Activated B cell treated with CpG ODN at 0.5 μM for 24 hours (primary cell): Measurements from ENCODE around the gene MALT1. TPM values are rescaled to one million over a fixed set of nuclear protein-coding genes. Genes with fewer than 3 reads are reported as not detected.
"Not testable (repeated sequence)": the region's sequence is repeated elsewhere in the genome, so short reads cannot be mapped to it uniquely, and the experiment has no call there.

Source experiments
- ATAC-seq: fragments of 200-7000 bp; cut with Tn5 transposase; one replicate; pipeline ENCODE4 v1.10.0; 2021; ENCODE audit warnings: low read depth, mild to moderate bottlenecking, moderate library complexity
- CTCF ChIA-PET: fragments of 350-600 bp; sonication (Branson Sonifier 250); formaldehyde crosslinking; loops from one replicate; lab custom pipeline; 2021; ENCODE audit warnings: antibody characterized with exemption; lab: Charles Lee
- POLR2A ChIA-PET: fragments of 350-600 bp; sonication (Branson Sonifier 250); formaldehyde crosslinking; loops from one replicate; lab custom pipeline; 2021; ENCODE audit warnings: antibody characterized with exemption; lab: Charles Lee
- DNase-seq: peaks from one replicate; pipeline ENCODE4 v3.0.0; 2022
- H3K27ac Mint-ChIP-seq: one replicate; pipeline ENCODE4 v1.8.0; 2020; ENCODE audit warnings: mixed read lengths
- H3K27me3 Mint-ChIP-seq: one replicate; pipeline ENCODE4 v1.8.0; 2021; ENCODE audit warnings: mixed read lengths
- H3K36me3 Mint-ChIP-seq: one replicate; pipeline ENCODE4 v1.8.0; 2021; ENCODE audit warnings: low read depth, mixed read lengths
- H3K4me1 Mint-ChIP-seq: one replicate; pipeline ENCODE4 v1.8.0; 2021; ENCODE audit warnings: mixed read lengths
- H3K4me3 Mint-ChIP-seq: one replicate; pipeline ENCODE4 v1.8.0; 2020; ENCODE audit warnings: mild to moderate bottlenecking, mixed read lengths
- H3K9me3 Mint-ChIP-seq: one replicate; pipeline ENCODE4 v1.8.0; 2020; ENCODE audit warnings: mixed read lengths
- intact Hi-C: fragments of 100-400 bp; cut with micrococcal nuclease; formaldehyde crosslinking; loops from one replicate; pipeline ENCODE4 v1.15.1; 2024
- total RNA-seq: library from RNA; stranded (reverse); gene quantifications from 2 replicates; pipeline ENCODE4 v1.2.3, GENCODE V29; 2022
- TF ChIP-seq, protein P1 (sequence below): fragments of 200-600 bp; IDR thresholded peaks from one replicate; pipeline ENCODE4 v1.8.0; 2022; ENCODE audit warnings: antibody characterized with exemption, mild to moderate bottlenecking

The MALT1 gene
- total RNA-seq, 1 donor from 2014 or later, result 75.6 TPM

GRCh38 chr18:58768293-58768974 lies 97.2 kb downstream of the MALT1 start:
- CTCF ChIA-PET, result interaction anchor here (1.0 to 8.5 kb wide), 12 partner anchors 9 to 634 kb away, joined by 3 to 295 read pairs (median 4); no protein-coding TSS in a partner anchor
- TF ChIP-seq, protein P1, sequence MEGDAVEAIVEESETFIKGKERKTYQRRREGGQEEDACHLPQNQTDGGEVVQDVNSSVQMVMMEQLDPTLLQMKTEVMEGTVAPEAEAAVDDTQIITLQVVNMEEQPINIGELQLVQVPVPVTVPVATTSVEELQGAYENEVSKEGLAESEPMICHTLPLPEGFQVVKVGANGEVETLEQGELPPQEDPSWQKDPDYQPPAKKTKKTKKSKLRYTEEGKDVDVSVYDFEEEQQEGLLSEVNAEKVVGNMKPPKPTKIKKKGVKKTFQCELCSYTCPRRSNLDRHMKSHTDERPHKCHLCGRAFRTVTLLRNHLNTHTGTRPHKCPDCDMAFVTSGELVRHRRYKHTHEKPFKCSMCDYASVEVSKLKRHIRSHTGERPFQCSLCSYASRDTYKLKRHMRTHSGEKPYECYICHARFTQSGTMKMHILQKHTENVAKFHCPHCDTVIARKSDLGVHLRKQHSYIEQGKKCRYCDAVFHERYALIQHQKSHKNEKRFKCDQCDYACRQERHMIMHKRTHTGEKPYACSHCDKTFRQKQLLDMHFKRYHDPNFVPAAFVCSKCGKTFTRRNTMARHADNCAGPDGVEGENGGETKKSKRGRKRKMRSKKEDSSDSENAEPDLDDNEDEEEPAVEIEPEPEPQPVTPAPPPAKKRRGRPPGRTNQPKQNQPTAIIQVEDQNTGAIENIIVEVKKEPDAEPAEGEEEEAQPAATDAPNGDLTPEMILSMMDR, result peak; percentile 18
- intact Hi-C loops, result loop anchor here (1.0 to 10.0 kb wide), 4 partner anchors 302 to 811 kb away; no protein-coding TSS in a partner anchor
- H3K4me1 Mint-ChIP-seq, result peaks cover 7% of the 10 kb centered on the region
- POLR2A ChIA-PET, result interaction anchor here (0.5 to 1.0 kb wide), 5 partner anchors 10 to 371 kb away, joined by 3 to 4 read pairs (median 3); partner anchors contain the start of gene SEC11C
- peaks cover 12% of the 10 kb centered on the region for H3K27me3 Mint-ChIP-seq
- ATAC-seq (peak; percentile 83), DNase-seq (peak; percentile 58)
- no peaks in the 10 kb centered on the region for H3K9me3 Mint-ChIP-seq
- no peaks in the 10 kb centered on the region for H3K36me3 Mint-ChIP-seq
- H3K4me3 Mint-ChIP-seq, result peak overlapping the region; percentile 58
- H3K27ac Mint-ChIP-seq, result no peak overlapping the region

DNA sequence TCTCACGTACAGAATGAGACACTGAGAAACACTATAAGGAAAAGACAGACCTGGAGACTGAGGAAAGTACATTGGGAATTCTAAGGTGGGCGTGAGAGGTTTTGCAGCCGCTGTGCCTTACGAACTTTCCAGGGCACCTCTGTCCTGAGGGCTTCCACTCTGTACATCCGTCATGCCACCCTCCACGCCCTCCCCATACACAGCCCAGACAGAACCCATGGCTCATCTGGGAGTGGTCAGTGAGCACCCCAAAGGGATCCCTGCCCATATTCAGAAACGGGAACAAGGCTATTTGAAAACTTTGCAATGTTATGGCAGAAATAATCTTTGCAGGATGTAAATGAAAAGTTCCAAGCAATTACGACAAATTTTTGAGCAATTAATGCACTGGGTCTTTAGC lies 98.1 kb downstream of the MALT1 start:
- TF ChIP-seq, protein P1, result no peak
- ChIA-PET POLR2A (interaction anchor here (0.6 kb wide), 1 partner anchor 111 kb away, joined by 8 read pairs; no protein-coding TSS in a partner anchor), CTCF (interaction anchor here (0.7 to 5.8 kb wide), 8 partner anchors 8 to 633 kb away, joined by 3 to 67 read pairs (median 4); no protein-coding TSS in a partner anchor)
- H3K9me3 Mint-ChIP-seq, result no peaks in the 10 kb centered on the region
- no peak for DNase-seq
- intact Hi-C loops, result loop anchor here (2.0 to 10.0 kb wide), 3 partner anchors 445 to 812 kb away; no protein-coding TSS in a partner anchor
- H3K27me3 Mint-ChIP-seq, result peaks cover 12% of the 10 kb centered on the region
- no peak for ATAC-seq
- no peak overlapping the region for H3K4me3 Mint-ChIP-seq
- H3K36me3 Mint-ChIP-seq, result no peaks in the 10 kb centered on the region
- H3K4me1 Mint-ChIP-seq, result peaks cover 4% of the 10 kb centered on the region
- no peak overlapping the region for H3K27ac Mint-ChIP-seq

- ChIA-PET CTCF (interaction anchor here (1.2 to 5.8 kb wide), 5 partner anchors 12 to 632 kb away, joined by 3 to 67 read pairs (median 4); no protein-coding TSS in a partner anchor), POLR2A (interaction anchor here (0.6 to 0.8 kb wide), 2 partner anchors 300 to 309 kb away, joined by 3 read pairs; no protein-coding TSS in a partner anchor)
- H3K4me1 Mint-ChIP-seq, result peaks cover 3% of the 10 kb centered on the region
- intact Hi-C loops, result no loop called here
- no peak overlapping the region for H3K27ac Mint-ChIP-seq
- ATAC-seq (no peak), DNase-seq (no peak)
- H3K27me3 Mint-ChIP-seq, result peaks cover 7% of the 10 kb centered on the region
- no peaks in the 10 kb centered on the region for H3K9me3 Mint-ChIP-seq
- TF ChIP-seq, protein P1, result no peak
- H3K36me3 Mint-ChIP-seq, result no peaks in the 10 kb centered on the region
- no peak overlapping the region for H3K4me3 Mint-ChIP-seq
Measured at GRCh38 chr18:58770601-58771000, 99.3 kb downstream of the MALT1 start.

- H3K9me3 Mint-ChIP-seq, result no peaks in the 10 kb centered on the region
- ChIA-PET POLR2A (no interaction called here), CTCF (no interaction called here)
- H3K4me1 Mint-ChIP-seq, result peaks cover 3% of the 10 kb centered on the region
- intact Hi-C loops, result no loop called here
- DNase-seq (no peak), ATAC-seq (no peak)
- H3K27me3 Mint-ChIP-seq, result peaks cover 2% of the 10 kb centered on the region
- no peak overlapping the region for H3K4me3 Mint-ChIP-seq
- TF ChIP-seq, protein P1, result no peak
- H3K36me3 Mint-ChIP-seq, result no peaks in the 10 kb centered on the region
- H3K27ac Mint-ChIP-seq, result no peak overlapping the region
Measured at GRCh38 chr18:58772161-58772560, 100.9 kb downstream of the MALT1 start.

GRCh38 chr18:58776084-58776483 lies 104.8 kb downstream of the MALT1 start:
- TF ChIP-seq, protein P1, result no peak
- Mint-ChIP-seq H3K4me3 (no peak overlapping the region), H3K27ac (no peak overlapping the region), H3K36me3 (no peaks in the 10 kb centered on the region), H3K27me3 (peaks cover 2% of the 10 kb centered on the region), H3K4me1 (no peaks in the 10 kb centered on the region), H3K9me3 (no peaks in the 10 kb centered on the region)
- no peak for DNase-seq
- POLR2A ChIA-PET, result no interaction called here
- CTCF ChIA-PET, result interaction anchor here (1.0 kb wide), 1 partner anchor 42 kb away, joined by 3 read pairs; no protein-coding TSS in a partner anchor
- no peak for ATAC-seq
- intact Hi-C loops, result no loop called here

DNA sequence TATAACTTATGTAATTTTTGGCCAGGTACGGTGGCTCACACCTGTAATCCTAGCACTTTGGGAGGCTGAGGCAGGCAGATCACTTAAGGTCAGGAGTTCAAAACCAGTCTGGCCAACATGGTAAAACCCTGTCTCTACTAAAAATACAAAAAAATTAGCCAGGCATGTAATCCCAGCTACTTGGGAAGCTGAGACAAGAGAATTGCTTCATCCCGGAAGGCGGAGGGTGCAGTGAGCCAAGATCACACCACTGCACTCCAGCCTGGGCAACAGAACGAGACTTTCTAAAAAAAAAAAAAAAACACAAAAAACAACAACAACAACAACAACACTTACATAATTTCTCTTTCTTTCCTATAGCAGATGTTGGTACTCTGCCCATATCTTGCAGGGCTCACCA lies 105.3 kb downstream of the MALT1 start:
- CTCF ChIA-PET, result interaction anchor here (1.3 kb wide), 1 partner anchor 8 kb away, joined by 5 read pairs; no protein-coding TSS in a partner anchor
- H3K4me3 Mint-ChIP-seq, H3K27ac Mint-ChIP-seq, H3K4me1 Mint-ChIP-seq, POLR2A ChIA-PET, H3K36me3 Mint-ChIP-seq, DNase-seq, H3K9me3 Mint-ChIP-seq, intact Hi-C loops, H3K27me3 Mint-ChIP-seq, ATAC-seq: not testable (repeated sequence)
